Panc1 (cell line): ENCODE results near the gene MEIS1. TPM values are rescaled to one million over a fixed set of nuclear protein-coding genes. Genes with fewer than 3 reads are reported as not detected.

Experiments
- ATAC-seq: fragments of 200-7000 bp; cut with Tn5 transposase; 2 replicates; pipeline ENCODE4 v1.9.1; 2020; ENCODE audit warnings: mild to moderate bottlenecking, moderate library complexity
- BruUV-seq: library from RNA; stranded (reverse); fragments of 400-500 nt; replicated peaks from 2 replicates; lab custom pipeline; 2021; lab: Mats Ljungman, UMichigan
- CTCF ChIA-PET: fragments of 300-600 bp; sonication (Branson Sonifier 250); formaldehyde crosslinking; loops from one replicate; lab custom pipeline; 2022; ENCODE audit warnings: antibody characterized with exemption; lab: Charles Lee
- POLR2A ChIA-PET: fragments of 300-600 bp; sonication (Branson Sonifier 250); formaldehyde crosslinking; loops from one replicate; lab custom pipeline; 2022; ENCODE audit warnings: antibody characterized with exemption; lab: Charles Lee
- DNase-seq: peaks from one replicate; pipeline ENCODE4 v3.0.0-alpha.2; 2010; ENCODE audit warnings: low read depth, low spot score
- H3K27ac ChIP-seq: 2 replicates; pipeline ENCODE4 v1.5.1; 2011; ENCODE audit warnings: mild to moderate bottlenecking, low read length, inconsistent platforms
- H3K27me3 ChIP-seq: fragments of 200-500 bp; sonication (Bioruptor generic); 2 replicates; pipeline ENCODE4 v1.6.0; 2014; ENCODE audit warnings: low read length, inconsistent platforms; ENCODE audit not compliant: control insufficient read depth, insufficient read depth
- H3K36me3 ChIP-seq: fragments of 200-500 bp; sonication (Bioruptor generic); 2 replicates; pipeline ENCODE4 v1.5.1; 2014; ENCODE audit warnings: inconsistent platforms, mild to moderate bottlenecking, low read length, moderate library complexity; ENCODE audit not compliant: control insufficient read depth, insufficient read depth
- H3K4me1 ChIP-seq: 2 replicates; pipeline ENCODE4 v1.5.1; 2011; ENCODE audit warnings: inconsistent platforms, mild to moderate bottlenecking, low read length, moderate library complexity; ENCODE audit not compliant: control insufficient read depth, insufficient read depth
- H3K4me3 ChIP-seq, 2 experiments: 2 replicates each; pipeline ENCODE4 v1.5.1; 2011 to 2012; ENCODE audit warnings: low read depth in 2 of 2, low read length in 2 of 2, mild to moderate bottlenecking in 2 of 2, inconsistent platforms in 1 of 2, moderate library complexity in 1 of 2
- H3K9me3 ChIP-seq: fragments of 200-500 bp; sonication (Bioruptor generic); 2 replicates; pipeline ENCODE4 v1.5.1; 2014; ENCODE audit warnings: low read depth, mild to moderate bottlenecking, inconsistent platforms, low read length, moderate library complexity; ENCODE audit not compliant: control insufficient read depth, insufficient read depth
- CTCF ChIP-seq: fragments of 450-650 bp; IDR thresholded peaks from 2 replicates; pipeline ENCODE4 v1.5.1; 2017; ENCODE audit warnings: mild to moderate bottlenecking
- POLR2AphosphoS5 ChIP-seq: IDR thresholded peaks from 2 replicates; pipeline ENCODE4 v1.6.1; 2012; ENCODE audit warnings: mild to moderate bottlenecking, low read depth, low read length, moderate library complexity
- SIN3A ChIP-seq: IDR thresholded peaks from 2 replicates; pipeline ENCODE4 v1.6.1; 2012; ENCODE audit warnings: low read depth, mild to moderate bottlenecking, low read length, moderate library complexity, borderline replicate concordance; ENCODE audit not compliant: insufficient read depth
- TCF7L2 ChIP-seq: IDR thresholded peaks from 2 replicates; pipeline ENCODE4 v1.6.1; 2011; ENCODE audit warnings: mild to moderate bottlenecking, low read depth, low read length, inconsistent platforms
- in situ Hi-C: cut with HindIII; loops from 2 replicates; pipeline ENCODE4 v1.10.0; 2016; ENCODE audit warnings: low sequenced_read_pairs, low pct_unique_long_range_greater_than_20kb
- intact Hi-C: fragments of 100-400 bp; cut with micrococcal nuclease; formaldehyde crosslinking; loops from one replicate; pipeline ENCODE4 v1.10.0; 2022; ENCODE audit not compliant: unreplicated experiment
- total RNA-seq: library from RNA; stranded (reverse); gene quantifications from one replicate; pipeline ENCODE4 v1.2.1, GENCODE V29; 2021; ENCODE audit not compliant: unreplicated experiment
- TF ChIP-seq, protein P1 (sequence below), 2 experiments: IDR thresholded peaks; 2 replicates each; pipeline ENCODE4 v1.6.1; 2011 to 2012; ENCODE audit warnings: low read depth in 2 of 2, control low read depth in 1 of 2, low read length in 1 of 2, mild to moderate bottlenecking in 1 of 2, moderate library complexity in 1 of 2; ENCODE audit not compliant: insufficient read depth in 1 of 2

MEIS1 gene
- total RNA-seq, 1 experiment from 2014 or later: 2.0 TPM

DNA sequence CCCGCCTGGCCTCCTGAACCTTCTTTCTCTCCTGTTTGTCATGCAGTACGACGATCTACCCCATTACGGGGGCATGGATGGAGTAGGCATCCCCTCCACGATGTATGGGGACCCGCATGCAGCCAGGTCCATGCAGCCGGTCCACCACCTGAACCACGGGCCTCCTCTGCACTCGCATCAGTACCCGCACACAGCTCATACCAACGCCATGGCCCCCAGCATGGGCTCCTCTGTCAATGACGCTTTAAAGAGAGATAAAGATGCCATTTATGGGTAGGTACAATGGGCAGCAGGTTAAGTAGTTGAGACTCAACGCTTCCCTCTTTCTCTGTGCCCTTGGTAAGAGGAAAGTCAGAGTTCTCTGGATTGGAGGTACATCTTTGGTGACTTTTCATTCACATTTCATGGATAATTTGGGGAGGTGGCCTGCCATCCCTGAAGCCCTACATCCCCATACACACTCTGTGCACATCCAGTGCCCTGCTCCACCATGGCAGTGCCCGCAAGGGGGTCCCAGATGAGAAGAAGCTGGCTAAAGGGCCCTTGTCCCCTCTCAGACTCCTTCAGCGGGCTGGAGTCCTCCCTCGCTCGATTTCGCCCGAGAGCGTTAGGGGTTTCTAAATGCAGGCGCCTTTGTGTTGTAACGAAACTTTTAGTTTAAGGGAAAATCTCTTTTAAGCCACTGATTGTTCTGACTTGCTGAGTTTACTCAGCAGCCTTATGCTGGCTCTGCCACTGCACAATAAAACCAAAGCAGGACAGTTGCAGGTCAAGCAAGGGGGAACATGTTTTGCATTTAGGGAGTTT lies 3.0 kb downstream of the MEIS1 start:
- H3K4me1 ChIP-seq: peaks cover 6% of the 10 kb centered on the region; the same call in 1 of the 2 replicates
- POLR2A ChIA-PET: no interaction called here
- in situ Hi-C loops: no loop called here
- no peak overlapping the region for H3K27ac ChIP-seq
- no peaks in the 10 kb centered on the region for H3K9me3 ChIP-seq
- ATAC-seq (no peak), DNase-seq (no peak)
- H3K27me3 ChIP-seq: peaks cover 21% of the 10 kb centered on the region
- intact Hi-C loops: no loop called here
- CTCF ChIA-PET: no interaction called here
- peak overlapping the region in 1 of 2 experiments; percentile 71; a peak in 1 of 4 replicates for H3K4me3 ChIP-seq
- no peak for TF ChIP-seq CTCF
- TF ChIP-seq POLR2AphosphoS5: no peak
- TF ChIP-seq TCF7L2: no peak
- no TSS peak for BruUV-seq
- H3K36me3 ChIP-seq: no peaks in the 10 kb centered on the region

GRCh38 chr2:66438498-66438833 lies 3.5 kb downstream of the MEIS1 start:
- Histone ChIP-seq H3K4me1 (peaks cover 6% of the 10 kb centered on the region; the same call in 1 of the 2 replicates), H3K27ac (no peak overlapping the region), H3K4me3 (peak overlapping the region in 1 of 2 experiments; percentile 71; a peak in 1 of 4 replicates), H3K9me3 (no peaks in the 10 kb centered on the region), H3K27me3 (peaks cover 21% of the 10 kb centered on the region), H3K36me3 (no peaks in the 10 kb centered on the region)
- intact Hi-C loops: no loop called here
- CTCF ChIA-PET: no interaction called here
- ATAC-seq: no peak
- TF ChIP-seq POLR2AphosphoS5: no peak
- no TSS peak for BruUV-seq
- POLR2A ChIA-PET: no interaction called here
- DNase-seq: no peak
- in situ Hi-C loops: no loop called here

- peaks cover 6% of the 10 kb centered on the region; the same call in 1 of the 2 replicates for H3K4me1 ChIP-seq
- no peak for ATAC-seq
- peak overlapping the region; percentile 50 to 71 for H3K4me3 ChIP-seq
- BruUV-seq: no TSS peak
- DNase-seq: no peak
- H3K9me3 ChIP-seq: no peaks in the 10 kb centered on the region
- H3K27ac ChIP-seq: no peak overlapping the region
- peaks cover 21% of the 10 kb centered on the region for H3K27me3 ChIP-seq
- CTCF ChIA-PET: no interaction called here
- no peaks in the 10 kb centered on the region for H3K36me3 ChIP-seq
- intact Hi-C loops: no loop called here
- POLR2A ChIA-PET: no interaction called here
- no peak for TF ChIP-seq TCF7L2
- TF ChIP-seq POLR2AphosphoS5: no peak
- no peak for TF ChIP-seq SIN3A
- no peak for TF ChIP-seq CTCF
- TF ChIP-seq, protein P1, sequence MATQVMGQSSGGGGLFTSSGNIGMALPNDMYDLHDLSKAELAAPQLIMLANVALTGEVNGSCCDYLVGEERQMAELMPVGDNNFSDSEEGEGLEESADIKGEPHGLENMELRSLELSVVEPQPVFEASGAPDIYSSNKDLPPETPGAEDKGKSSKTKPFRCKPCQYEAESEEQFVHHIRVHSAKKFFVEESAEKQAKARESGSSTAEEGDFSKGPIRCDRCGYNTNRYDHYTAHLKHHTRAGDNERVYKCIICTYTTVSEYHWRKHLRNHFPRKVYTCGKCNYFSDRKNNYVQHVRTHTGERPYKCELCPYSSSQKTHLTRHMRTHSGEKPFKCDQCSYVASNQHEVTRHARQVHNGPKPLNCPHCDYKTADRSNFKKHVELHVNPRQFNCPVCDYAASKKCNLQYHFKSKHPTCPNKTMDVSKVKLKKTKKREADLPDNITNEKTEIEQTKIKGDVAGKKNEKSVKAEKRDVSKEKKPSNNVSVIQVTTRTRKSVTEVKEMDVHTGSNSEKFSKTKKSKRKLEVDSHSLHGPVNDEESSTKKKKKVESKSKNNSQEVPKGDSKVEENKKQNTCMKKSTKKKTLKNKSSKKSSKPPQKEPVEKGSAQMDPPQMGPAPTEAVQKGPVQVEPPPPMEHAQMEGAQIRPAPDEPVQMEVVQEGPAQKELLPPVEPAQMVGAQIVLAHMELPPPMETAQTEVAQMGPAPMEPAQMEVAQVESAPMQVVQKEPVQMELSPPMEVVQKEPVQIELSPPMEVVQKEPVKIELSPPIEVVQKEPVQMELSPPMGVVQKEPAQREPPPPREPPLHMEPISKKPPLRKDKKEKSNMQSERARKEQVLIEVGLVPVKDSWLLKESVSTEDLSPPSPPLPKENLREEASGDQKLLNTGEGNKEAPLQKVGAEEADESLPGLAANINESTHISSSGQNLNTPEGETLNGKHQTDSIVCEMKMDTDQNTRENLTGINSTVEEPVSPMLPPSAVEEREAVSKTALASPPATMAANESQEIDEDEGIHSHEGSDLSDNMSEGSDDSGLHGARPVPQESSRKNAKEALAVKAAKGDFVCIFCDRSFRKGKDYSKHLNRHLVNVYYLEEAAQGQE (IDR thresholded peaks at IDR 0.05; ENCODE audit: insufficient read depth in 1 of 2, low read depth in 2 of 2, low read length in 1 of 2): no peak
- in situ Hi-C loops: no loop called here
These were observed 4.2 kb downstream of the MEIS1 start for GRCh38 chr2:66438891-66439811.
